Endodermal cell (in vitro differentiated cells): ENCODE data around the gene KIAA0232. TPM values are rescaled to one million over a fixed set of nuclear protein-coding genes. Genes with fewer than 3 reads are reported as not detected.

Experiments used
- DNase-seq: peaks from one replicate; pipeline ENCODE4 v3.0.0-alpha.2; 2017
- H3K27ac ChIP-seq: 2 replicates; pipeline ENCODE4 v1.5.1; 2013; ENCODE audit warnings: mild to moderate bottlenecking, low read depth, low read length, moderate library complexity
- H3K27me3 ChIP-seq: 2 replicates; pipeline ENCODE4 v1.6.1; 2013; ENCODE audit warnings: mild to moderate bottlenecking, low read length, moderate library complexity; ENCODE audit not compliant: insufficient read depth, control insufficient read depth, poor library complexity, severe bottlenecking
- H3K36me3 ChIP-seq: 2 replicates; pipeline ENCODE4 v1.7.0; 2013; ENCODE audit warnings: mild to moderate bottlenecking, low read length, moderate library complexity; ENCODE audit not compliant: control insufficient read depth, insufficient read depth
- H3K4me1 ChIP-seq: one replicate; pipeline ENCODE4 v1.7.0; 2013; ENCODE audit warnings: low read length; ENCODE audit not compliant: control insufficient read depth, insufficient read depth
- H3K4me3 ChIP-seq: 2 replicates; pipeline ENCODE4 v1.5.1; 2013; ENCODE audit warnings: mild to moderate bottlenecking, low read length, moderate library complexity
- H3K9ac ChIP-seq: 2 replicates; pipeline ENCODE4 v1.6.1; 2013; ENCODE audit warnings: mild to moderate bottlenecking, low read length, moderate library complexity; ENCODE audit not compliant: poor library complexity, severe bottlenecking; ENCODE audit errors: extremely low read depth
- H3K9me3 ChIP-seq: 2 replicates; pipeline ENCODE4 v1.6.1; 2013; ENCODE audit warnings: mild to moderate bottlenecking, low read length, moderate library complexity; ENCODE audit not compliant: control insufficient read depth
- H3K27ac Mint-ChIP-seq: 2 replicates; pipeline ENCODE4 v1.8.0; 2020; ENCODE audit warnings: mixed read lengths
- H3K27me3 Mint-ChIP-seq: 2 replicates; pipeline ENCODE4 v1.8.0; 2021; ENCODE audit warnings: mild to moderate bottlenecking, mixed read lengths; ENCODE audit not compliant: insufficient read depth
- H3K36me3 Mint-ChIP-seq: 2 replicates; pipeline ENCODE4 v1.8.0; 2020; ENCODE audit warnings: low read depth, mixed read lengths
- H3K4me1 Mint-ChIP-seq: 2 replicates; pipeline ENCODE4 v1.8.0; 2020; ENCODE audit warnings: mixed read lengths
- H3K4me3 Mint-ChIP-seq: 2 replicates; pipeline ENCODE4 v1.8.0; 2020; ENCODE audit warnings: mild to moderate bottlenecking, moderate library complexity, mixed read lengths
- H3K9me3 Mint-ChIP-seq: 2 replicates; pipeline ENCODE4 v1.8.0; 2020; ENCODE audit warnings: mild to moderate bottlenecking, mixed read lengths
- CTCF ChIP-seq: fragments of 200-600 bp; sonication (generic); conservative IDR thresholded peaks from 2 replicates; pipeline ENCODE4 v1.5.0; 2021; ENCODE audit warnings: antibody characterized with exemption, mild to moderate bottlenecking
- WGBS, 2 experiments: methylation state at CpG; one replicate each; pipeline versions ENCODE4 v1.1.5 to v1.1.7; 2013; ENCODE audit warnings: missing lambda C conversion rate in 2 of 2, mixed read lengths in 1 of 2; ENCODE audit not compliant: insufficient coverage in 1 of 2, insufficient read length in 1 of 2; 5-methylcytosine and 5-hydroxymethylcytosine counted together
- total RNA-seq, 2 donors: library from RNA; stranded (reverse); fragmentation: NEBNext Ultra II Directional in 1 of 2; extraction: Animal tissue kit (Norgen Biotek cat#: 25700) in 1 of 2; gene quantifications; 2 replicates in 1 of 2; 3 replicates in 1 of 2; pipeline ENCODE4 v1.2.1, GENCODE V29; 2021

Gene KIAA0232
- total RNA-seq, 2 donors from 2014 or later, result 32.9 to 43.5 TPM

GRCh38 chr4:6891436-6892170, 109.1 kb downstream of the KIAA0232 start:
- 90 to 100% methylated on average over 7 to 10 of the region's 10 CpGs for WGBS, 2 experiments
- Histone ChIP-seq H3K27ac (no peak overlapping the region), H3K36me3 (no peaks in the 10 kb centered on the region), H3K27me3 (no peaks in the 10 kb centered on the region), H3K9me3 (peaks cover 4% of the 10 kb centered on the region), H3K4me3 (no peak overlapping the region), H3K9ac (no peak overlapping the region), H3K4me1 (no peaks in the 10 kb centered on the region)
- peaks cover 17% of the 10 kb centered on the region for H3K9me3 Mint-ChIP-seq
- no peaks in the 10 kb centered on the region for H3K27me3 Mint-ChIP-seq
- no peak for TF ChIP-seq CTCF
- H3K36me3 Mint-ChIP-seq, result peaks cover 10% of the 10 kb centered on the region
- no peak for DNase-seq
- no peaks in the 10 kb centered on the region for H3K4me1 Mint-ChIP-seq
- H3K27ac Mint-ChIP-seq, result no peak overlapping the region
- H3K4me3 Mint-ChIP-seq, result no peak overlapping the region

GRCh38 chr4:6892190-6892908, 109.8 kb downstream of the KIAA0232 start:
- Histone ChIP-seq H3K27me3 (no peaks in the 10 kb centered on the region), H3K4me3 (no peak overlapping the region), H3K36me3 (no peaks in the 10 kb centered on the region), H3K9ac (no peak overlapping the region), H3K4me1 (no peaks in the 10 kb centered on the region), H3K9me3 (peaks cover 4% of the 10 kb centered on the region), H3K27ac (no peak overlapping the region)
- H3K4me1 Mint-ChIP-seq, result no peaks in the 10 kb centered on the region
- peaks cover 10% of the 10 kb centered on the region for H3K36me3 Mint-ChIP-seq
- H3K27ac Mint-ChIP-seq, result no peak overlapping the region
- peaks cover 2% of the 10 kb centered on the region for H3K27me3 Mint-ChIP-seq
- WGBS, 2 experiments, result 81 to 83% methylated on average over 16 to 20 of the region's 20 CpGs
- peak; percentile 77 for DNase-seq
- peak; percentile 44 for TF ChIP-seq CTCF
- H3K9me3 Mint-ChIP-seq, result peaks cover 17% of the 10 kb centered on the region
- no peak overlapping the region for H3K4me3 Mint-ChIP-seq

- Histone ChIP-seq H3K4me1 (no peaks in the 10 kb centered on the region), H3K9ac (no peak overlapping the region), H3K4me3 (no peak overlapping the region), H3K27me3 (no peaks in the 10 kb centered on the region), H3K36me3 (no peaks in the 10 kb centered on the region), H3K9me3 (peaks cover 4% of the 10 kb centered on the region), H3K27ac (no peak overlapping the region)
- no peak for DNase-seq
- Mint-ChIP-seq H3K27ac (no peak overlapping the region), H3K4me1 (no peaks in the 10 kb centered on the region), H3K4me3 (no peak overlapping the region), H3K36me3 (peaks cover 10% of the 10 kb centered on the region), H3K27me3 (peaks cover 2% of the 10 kb centered on the region), H3K9me3 (peaks cover 17% of the 10 kb centered on the region)
- 71 to 82% methylated on average over 4 to 6 of the region's 6 CpGs for WGBS, 2 experiments
- no peak for TF ChIP-seq CTCF
Observed at GRCh38 chr4:6892909-6893202, 110.3 kb downstream of the KIAA0232 start.
